Endodermal cell (in vitro differentiated cells): Measurements from ENCODE around the gene CRABP2. TPM values are rescaled to one million over a fixed set of nuclear protein-coding genes. Genes with fewer than 3 reads are reported as not detected.

Source experiments
- DNase-seq: peaks from one replicate; pipeline ENCODE4 v3.0.0-alpha.2; 2017
- H3K27ac ChIP-seq: 2 replicates; pipeline ENCODE4 v1.5.1; 2013; ENCODE audit warnings: mild to moderate bottlenecking, low read depth, low read length, moderate library complexity
- H3K27me3 ChIP-seq: 2 replicates; pipeline ENCODE4 v1.6.1; 2013; ENCODE audit warnings: mild to moderate bottlenecking, low read length, moderate library complexity; ENCODE audit not compliant: insufficient read depth, control insufficient read depth, poor library complexity, severe bottlenecking
- H3K36me3 ChIP-seq: 2 replicates; pipeline ENCODE4 v1.7.0; 2013; ENCODE audit warnings: mild to moderate bottlenecking, low read length, moderate library complexity; ENCODE audit not compliant: control insufficient read depth, insufficient read depth
- H3K4me1 ChIP-seq: one replicate; pipeline ENCODE4 v1.7.0; 2013; ENCODE audit warnings: low read length; ENCODE audit not compliant: control insufficient read depth, insufficient read depth
- H3K4me3 ChIP-seq: 2 replicates; pipeline ENCODE4 v1.5.1; 2013; ENCODE audit warnings: mild to moderate bottlenecking, low read length, moderate library complexity
- H3K9ac ChIP-seq: 2 replicates; pipeline ENCODE4 v1.6.1; 2013; ENCODE audit warnings: mild to moderate bottlenecking, low read length, moderate library complexity; ENCODE audit not compliant: poor library complexity, severe bottlenecking; ENCODE audit errors: extremely low read depth
- H3K9me3 ChIP-seq: 2 replicates; pipeline ENCODE4 v1.6.1; 2013; ENCODE audit warnings: mild to moderate bottlenecking, low read length, moderate library complexity; ENCODE audit not compliant: control insufficient read depth
- H3K27ac Mint-ChIP-seq: 2 replicates; pipeline ENCODE4 v1.8.0; 2020; ENCODE audit warnings: mixed read lengths
- H3K27me3 Mint-ChIP-seq: 2 replicates; pipeline ENCODE4 v1.8.0; 2021; ENCODE audit warnings: mild to moderate bottlenecking, mixed read lengths; ENCODE audit not compliant: insufficient read depth
- H3K36me3 Mint-ChIP-seq: 2 replicates; pipeline ENCODE4 v1.8.0; 2020; ENCODE audit warnings: low read depth, mixed read lengths
- H3K4me1 Mint-ChIP-seq: 2 replicates; pipeline ENCODE4 v1.8.0; 2020; ENCODE audit warnings: mixed read lengths
- H3K4me3 Mint-ChIP-seq: 2 replicates; pipeline ENCODE4 v1.8.0; 2020; ENCODE audit warnings: mild to moderate bottlenecking, moderate library complexity, mixed read lengths
- H3K9me3 Mint-ChIP-seq: 2 replicates; pipeline ENCODE4 v1.8.0; 2020; ENCODE audit warnings: mild to moderate bottlenecking, mixed read lengths
- WGBS, 2 experiments: methylation state at CpG; one replicate each; pipeline versions ENCODE4 v1.1.5 to v1.1.7; 2013; ENCODE audit warnings: missing lambda C conversion rate in 2 of 2, mixed read lengths in 1 of 2; ENCODE audit not compliant: insufficient coverage in 1 of 2, insufficient read length in 1 of 2; 5-methylcytosine and 5-hydroxymethylcytosine counted together
- total RNA-seq, 2 donors: library from RNA; stranded (reverse); fragmentation: NEBNext Ultra II Directional in 1 of 2; extraction: Animal tissue kit (Norgen Biotek cat#: 25700) in 1 of 2; gene quantifications; 2 replicates in 1 of 2; 3 replicates in 1 of 2; pipeline ENCODE4 v1.2.1, GENCODE V29; 2021
- TF ChIP-seq, protein P1 (sequence below): fragments of 200-600 bp; sonication (generic); conservative IDR thresholded peaks from 2 replicates; pipeline ENCODE4 v1.5.0; 2021; ENCODE audit warnings: antibody characterized with exemption, mild to moderate bottlenecking

Gene CRABP2
- total RNA-seq, 2 donors from 2014 or later = 243 to 780 TPM

DNA sequence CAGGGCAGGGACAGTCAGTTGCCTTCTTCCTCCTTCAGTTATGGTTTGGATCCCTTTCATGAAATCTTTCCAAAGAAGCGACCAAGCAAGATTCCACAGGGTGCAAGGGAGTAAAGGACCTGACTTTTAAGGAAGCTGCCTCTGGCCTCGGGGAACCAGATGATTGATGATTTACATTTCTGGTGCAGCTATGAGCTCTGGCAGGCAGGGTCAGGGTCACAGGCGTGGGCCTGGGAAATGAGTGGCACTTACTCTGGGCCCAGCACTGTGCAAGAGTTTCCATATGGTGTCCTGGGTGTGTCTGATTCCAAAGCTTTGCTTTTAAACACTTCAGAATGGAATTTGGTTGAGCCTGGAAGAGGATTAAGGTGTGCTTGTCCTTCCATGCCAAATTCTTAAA, 7.2 kb upstream of the CRABP2 start:
- H3K27ac Mint-ChIP-seq = peak overlapping the region; percentile 63
- H3K4me1 Mint-ChIP-seq = peaks cover 36% of the 10 kb centered on the region
- H3K27ac ChIP-seq = no peak overlapping the region
- no peak overlapping the region for H3K4me3 Mint-ChIP-seq
- no peaks in the 10 kb centered on the region for H3K9me3 Mint-ChIP-seq
- no peak for DNase-seq
- peaks cover 18% of the 10 kb centered on the region for H3K4me1 ChIP-seq
- H3K27me3 Mint-ChIP-seq = no peaks in the 10 kb centered on the region
- H3K36me3 Mint-ChIP-seq = no peaks in the 10 kb centered on the region
- no peak overlapping the region for H3K4me3 ChIP-seq
- no peak overlapping the region for H3K9ac ChIP-seq
- TF ChIP-seq, protein P1, sequence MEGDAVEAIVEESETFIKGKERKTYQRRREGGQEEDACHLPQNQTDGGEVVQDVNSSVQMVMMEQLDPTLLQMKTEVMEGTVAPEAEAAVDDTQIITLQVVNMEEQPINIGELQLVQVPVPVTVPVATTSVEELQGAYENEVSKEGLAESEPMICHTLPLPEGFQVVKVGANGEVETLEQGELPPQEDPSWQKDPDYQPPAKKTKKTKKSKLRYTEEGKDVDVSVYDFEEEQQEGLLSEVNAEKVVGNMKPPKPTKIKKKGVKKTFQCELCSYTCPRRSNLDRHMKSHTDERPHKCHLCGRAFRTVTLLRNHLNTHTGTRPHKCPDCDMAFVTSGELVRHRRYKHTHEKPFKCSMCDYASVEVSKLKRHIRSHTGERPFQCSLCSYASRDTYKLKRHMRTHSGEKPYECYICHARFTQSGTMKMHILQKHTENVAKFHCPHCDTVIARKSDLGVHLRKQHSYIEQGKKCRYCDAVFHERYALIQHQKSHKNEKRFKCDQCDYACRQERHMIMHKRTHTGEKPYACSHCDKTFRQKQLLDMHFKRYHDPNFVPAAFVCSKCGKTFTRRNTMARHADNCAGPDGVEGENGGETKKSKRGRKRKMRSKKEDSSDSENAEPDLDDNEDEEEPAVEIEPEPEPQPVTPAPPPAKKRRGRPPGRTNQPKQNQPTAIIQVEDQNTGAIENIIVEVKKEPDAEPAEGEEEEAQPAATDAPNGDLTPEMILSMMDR = no peak
- H3K36me3 ChIP-seq = no peaks in the 10 kb centered on the region
- 84 to 88% methylated on average over 3 of the region's 3 CpGs for WGBS, 2 experiments
- H3K27me3 ChIP-seq = no peaks in the 10 kb centered on the region
- H3K9me3 ChIP-seq = no peaks in the 10 kb centered on the region

DNA sequence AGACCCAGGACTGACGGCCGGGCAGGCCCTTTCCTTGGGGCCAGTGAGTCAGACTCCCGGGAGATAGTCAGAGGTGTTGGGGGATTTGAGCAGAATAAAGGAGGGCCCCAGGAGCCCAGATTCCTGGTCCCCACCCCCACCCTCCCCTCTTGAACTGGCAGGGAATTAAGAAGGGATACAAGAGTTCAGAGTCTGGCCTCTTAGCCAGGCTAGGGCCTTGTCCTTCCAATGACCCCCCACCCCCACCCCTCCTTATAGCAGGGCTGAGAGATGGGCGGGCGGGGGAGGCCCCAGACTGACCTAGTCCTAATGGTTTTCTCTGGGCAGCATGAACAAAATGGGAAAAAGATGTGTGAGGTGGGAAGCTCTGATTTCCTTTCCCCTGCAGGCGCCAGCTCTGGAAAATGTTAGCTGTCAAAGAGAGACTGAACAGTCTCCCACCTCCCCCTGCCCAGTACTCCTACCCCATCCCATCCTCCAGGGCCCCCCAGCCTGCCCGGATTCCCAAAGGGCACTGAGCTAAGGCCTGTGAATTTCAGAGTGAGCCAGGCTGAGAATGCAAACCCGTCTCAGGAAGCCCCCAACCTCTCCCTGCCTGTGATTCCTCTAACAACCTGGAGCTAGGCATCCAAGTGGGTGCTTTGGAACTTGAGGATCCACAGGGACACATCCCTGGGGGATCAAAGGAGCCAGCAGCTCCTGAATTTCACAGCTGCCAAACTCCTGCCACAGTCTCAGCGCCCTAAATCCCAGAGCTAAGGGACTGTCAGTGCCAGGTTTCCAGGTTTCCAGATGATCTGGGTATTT, 5.8 kb upstream of the CRABP2 start:
- H3K27ac Mint-ChIP-seq = no peak overlapping the region
- DNase-seq = peak; percentile 75
- TF ChIP-seq, protein P1 = no peak
- no peaks in the 10 kb centered on the region for H3K9me3 Mint-ChIP-seq
- H3K36me3 Mint-ChIP-seq = no peaks in the 10 kb centered on the region
- Histone ChIP-seq H3K36me3 (no peaks in the 10 kb centered on the region), H3K27ac (no peak overlapping the region), H3K27me3 (no peaks in the 10 kb centered on the region), H3K9ac (no peak overlapping the region), H3K9me3 (no peaks in the 10 kb centered on the region), H3K4me3 (no peak overlapping the region), H3K4me1 (peaks cover 18% of the 10 kb centered on the region)
- peaks cover 43% of the 10 kb centered on the region for H3K4me1 Mint-ChIP-seq
- H3K4me3 Mint-ChIP-seq = no peak overlapping the region
- H3K27me3 Mint-ChIP-seq = no peaks in the 10 kb centered on the region
- 69% methylated on average over 8 of the region's 9 CpGs; no CpG with 5 or more reads in 1 of the 2 experiments for WGBS, 2 experiments

DNA sequence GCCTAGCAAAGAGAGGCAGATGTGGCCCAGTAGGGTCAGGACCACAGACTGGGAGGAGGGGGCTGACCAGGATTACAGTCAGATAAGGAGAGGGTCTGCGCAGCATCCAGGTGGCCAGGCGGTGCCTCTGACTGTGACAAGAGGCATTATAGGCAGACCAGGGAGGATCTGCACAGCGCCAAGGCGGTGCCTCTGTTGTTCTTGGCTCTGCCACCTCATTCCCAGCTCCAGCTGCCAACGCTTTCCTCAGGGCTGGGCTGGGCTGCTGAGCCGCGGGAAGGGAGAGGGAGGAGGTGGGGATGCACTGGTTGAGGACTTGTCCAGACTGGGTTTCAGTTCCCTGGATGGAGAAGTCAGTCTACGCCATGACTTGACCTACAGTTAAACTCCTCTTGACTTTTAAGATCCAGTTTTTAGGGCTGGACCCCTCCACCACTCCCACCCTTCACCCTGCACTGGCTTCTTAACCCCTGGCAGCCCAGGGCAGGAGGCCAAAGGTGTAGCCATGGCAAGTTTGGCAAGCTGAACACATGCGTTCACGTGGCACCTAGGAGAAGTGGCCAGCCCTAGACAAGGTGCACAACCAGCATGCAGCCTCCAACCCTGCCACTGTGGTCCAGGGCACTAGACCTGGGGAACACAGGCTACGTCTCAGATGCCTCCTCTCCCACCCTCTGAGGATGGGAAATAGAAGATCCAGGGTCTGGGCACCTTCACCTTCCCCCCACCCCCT, 4.5 kb upstream of the CRABP2 start:
- WGBS, 2 experiments = 76 to 89% methylated on average over 5 to 11 of the region's 11 CpGs
- peaks cover 43% of the 10 kb centered on the region for H3K4me1 Mint-ChIP-seq
- H3K4me3 Mint-ChIP-seq = no peak overlapping the region
- Histone ChIP-seq H3K36me3 (no peaks in the 10 kb centered on the region), H3K9ac (no peak overlapping the region), H3K9me3 (no peaks in the 10 kb centered on the region), H3K27me3 (no peaks in the 10 kb centered on the region), H3K4me1 (peaks cover 18% of the 10 kb centered on the region), H3K4me3 (no peak overlapping the region), H3K27ac (no peak overlapping the region)
- peaks cover 8% of the 10 kb centered on the region for H3K27me3 Mint-ChIP-seq
- TF ChIP-seq, protein P1 = no peak
- no peak overlapping the region for H3K27ac Mint-ChIP-seq
- no peak for DNase-seq
- H3K9me3 Mint-ChIP-seq = no peaks in the 10 kb centered on the region
- H3K36me3 Mint-ChIP-seq = no peaks in the 10 kb centered on the region
